ENCODE data around the gene NR2E1.

NR2E1 gene

DNA sequence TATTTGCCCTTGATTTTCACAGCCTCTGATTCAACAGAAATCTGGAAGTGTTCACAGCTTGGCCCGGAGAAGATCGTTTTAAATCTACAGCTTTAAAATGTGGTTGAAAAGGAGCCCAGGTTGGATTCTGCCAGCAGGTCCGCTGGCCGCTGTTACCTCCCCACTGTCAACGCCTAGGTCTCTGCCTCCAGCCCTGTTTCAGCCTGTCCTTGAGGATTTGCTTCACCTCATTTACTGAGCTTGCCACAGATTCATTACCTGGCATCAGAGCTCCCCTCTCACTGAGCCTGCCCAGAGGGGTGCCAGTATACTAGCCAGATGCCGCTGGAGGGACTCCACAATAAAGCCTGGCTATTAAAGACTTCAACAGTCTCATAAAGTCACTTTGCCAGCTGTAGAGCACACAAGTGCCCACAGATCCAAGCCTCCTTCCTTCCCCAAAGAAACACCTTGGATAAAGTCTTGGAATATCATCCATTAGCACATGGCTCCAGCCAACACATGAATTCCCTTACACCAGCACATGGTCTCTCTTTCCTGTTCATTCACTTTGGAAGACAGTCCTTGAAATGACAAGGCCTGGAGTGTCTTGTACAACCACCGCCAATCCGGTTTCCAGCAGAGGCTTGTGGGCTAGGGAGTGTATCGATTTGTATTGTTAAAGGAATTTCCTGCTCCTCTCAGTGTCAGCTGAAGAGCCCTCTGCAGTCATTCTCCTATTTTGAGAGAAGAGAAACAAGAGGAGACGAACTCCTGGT, 9.5 kb upstream of the NR2E1 start:
- DNase-seq (ENCODE audit: low read depth in 2 of 2), result no peak

DNA sequence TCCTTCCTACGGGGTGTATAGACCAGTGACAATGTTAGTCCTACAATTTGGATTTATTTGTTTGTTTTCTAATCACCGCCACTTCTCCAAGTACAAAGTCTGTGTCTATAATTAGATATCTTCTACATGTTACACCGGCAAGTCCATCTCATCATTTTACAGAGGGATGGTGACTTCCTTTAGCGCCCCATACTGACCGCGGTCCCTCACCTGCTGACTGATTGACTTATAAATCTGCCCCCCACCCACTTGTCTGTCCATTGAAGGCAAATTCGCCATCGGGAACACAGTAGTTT, 8.9 kb upstream of the NR2E1 start:
- DNase-seq (ENCODE audit: low read depth in 2 of 2), result no peak

DNA sequence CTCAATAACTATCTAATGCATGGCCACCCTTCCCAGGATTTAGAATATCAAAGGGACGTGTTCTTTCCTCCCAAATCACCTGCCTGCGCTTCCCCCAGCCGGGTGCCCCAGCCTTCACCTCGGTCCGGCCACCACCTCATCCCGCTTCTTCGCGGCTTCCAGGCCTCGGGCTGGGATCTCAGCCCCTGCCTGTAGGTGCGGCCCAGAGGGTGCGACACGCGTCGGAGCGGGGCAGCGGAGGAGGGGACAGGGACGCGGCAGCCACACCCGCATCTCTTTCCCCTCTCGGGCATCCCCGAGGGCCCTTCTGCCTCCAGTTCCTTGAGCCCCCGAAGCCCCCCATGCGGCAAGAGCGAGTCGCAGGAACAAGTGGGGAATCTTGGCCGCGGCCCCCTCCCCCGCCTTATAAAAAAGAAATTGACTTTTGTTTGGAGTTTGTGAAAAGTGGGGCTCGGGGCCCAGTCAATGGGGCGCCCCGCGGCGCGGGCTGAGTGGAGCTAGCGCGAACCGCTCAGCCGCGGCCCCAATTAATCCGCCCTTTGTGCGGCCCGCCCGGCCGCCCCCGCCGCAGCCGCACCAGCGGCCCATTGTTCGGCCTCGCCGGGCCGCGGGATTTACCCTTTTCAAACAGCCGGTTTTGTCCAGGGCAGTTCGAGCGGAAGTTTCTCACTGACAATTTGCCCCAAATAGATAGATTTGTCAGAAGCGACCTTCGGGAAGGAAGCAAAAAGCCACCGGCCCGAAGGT, 8.4 kb upstream of the NR2E1 start:
- no peak for DNase-seq (ENCODE audit: low read depth in 2 of 2)

DNA sequence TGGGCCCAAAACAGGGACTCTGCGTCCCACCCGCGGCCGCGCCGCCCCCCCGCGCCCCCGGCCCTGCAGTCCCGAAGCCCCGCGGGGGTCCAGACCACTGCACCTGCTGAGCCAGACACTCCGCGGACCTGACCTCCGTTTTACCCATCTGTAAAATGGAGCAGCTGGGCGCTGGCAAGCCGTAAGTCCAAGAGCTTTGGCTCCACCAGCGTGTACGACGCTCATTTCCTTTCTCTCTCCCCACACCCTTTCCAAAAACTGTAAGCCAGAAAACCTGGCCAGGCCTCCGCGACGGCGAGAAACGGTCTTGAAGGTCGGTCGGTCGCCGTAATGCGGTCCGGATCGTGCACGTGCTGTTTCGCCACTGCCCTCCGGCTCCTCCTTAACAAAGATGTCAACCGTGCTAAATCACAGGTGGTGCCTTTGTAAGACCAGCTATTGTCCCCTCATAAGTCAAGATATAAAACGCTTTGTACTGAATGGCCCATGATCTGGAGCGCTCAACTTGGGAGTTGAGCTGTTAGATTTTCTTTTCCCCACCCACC, 7.8 kb upstream of the NR2E1 start:
- no peak for DNase-seq (ENCODE audit: low read depth in 2 of 2)

DNA sequence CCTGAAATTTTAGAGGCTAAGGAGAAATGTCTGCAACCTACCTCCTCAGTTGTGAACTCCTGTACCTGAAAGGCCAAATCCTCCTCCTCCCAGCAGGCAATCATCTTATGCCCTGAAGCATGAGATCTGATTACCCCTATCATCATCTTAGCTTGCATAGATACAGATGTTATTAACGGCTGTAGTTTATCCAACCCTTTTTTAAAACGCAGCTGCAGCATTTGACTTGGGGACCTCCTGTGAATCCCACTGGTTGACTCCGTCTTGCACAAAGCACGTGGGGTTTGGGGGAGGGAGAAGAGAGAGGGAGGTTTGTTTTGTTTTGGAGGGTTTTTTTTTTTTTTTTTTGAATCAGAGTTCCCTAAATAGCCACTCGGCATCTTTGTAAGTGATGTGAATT, 5.8 kb upstream of the NR2E1 start:
- no peak for DNase-seq (ENCODE audit: low read depth in 2 of 2)

DNA sequence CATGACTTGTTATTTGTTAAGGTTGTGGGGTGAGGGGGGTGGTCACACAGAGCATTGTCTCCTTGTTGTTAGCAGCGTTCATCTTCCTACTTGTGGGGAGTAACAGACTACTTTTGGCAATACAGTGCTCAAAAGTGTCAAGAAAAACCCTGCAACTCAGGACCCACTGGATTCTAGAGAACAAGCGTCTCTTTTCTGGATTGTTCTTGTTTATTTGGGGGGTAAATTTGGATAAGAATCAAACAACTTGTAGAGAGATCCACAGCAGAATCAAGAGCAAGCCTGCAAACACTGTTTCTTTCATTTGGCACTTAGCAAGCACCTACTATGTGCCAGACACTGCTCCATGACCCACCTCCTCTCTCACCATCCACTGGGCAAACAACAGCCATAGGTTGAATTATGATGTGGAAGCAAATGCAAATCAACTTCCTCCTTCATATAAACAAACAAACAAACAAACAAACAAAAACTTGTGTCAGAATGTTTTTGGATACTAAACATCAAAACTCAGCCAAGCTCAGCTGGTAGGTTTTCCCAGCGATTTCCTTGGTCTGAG, 4.0 kb upstream of the NR2E1 start:
- no peak for DNase-seq (ENCODE audit: low read depth in 2 of 2)

DNA sequence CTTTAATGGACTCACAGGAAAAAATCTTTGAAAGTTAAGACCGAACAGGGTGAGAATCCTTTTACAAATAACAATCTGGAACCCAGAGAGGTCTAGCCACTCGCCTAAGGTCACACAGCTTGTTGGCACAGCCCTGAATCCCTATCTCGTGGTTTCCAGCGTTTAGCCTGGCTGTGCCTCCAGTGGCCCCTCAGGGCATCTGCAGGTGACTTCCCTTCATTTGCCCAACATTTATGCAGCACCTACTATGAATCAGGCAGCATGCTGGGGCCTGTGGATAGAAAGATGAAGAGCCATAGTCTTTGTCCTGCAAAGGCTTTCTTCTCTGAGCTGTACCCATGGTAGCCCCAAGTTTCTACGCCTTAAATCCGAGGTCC, 2.6 kb upstream of the NR2E1 start:
- DNase-seq (ENCODE audit: low read depth in 2 of 2), result no peak

DNA sequence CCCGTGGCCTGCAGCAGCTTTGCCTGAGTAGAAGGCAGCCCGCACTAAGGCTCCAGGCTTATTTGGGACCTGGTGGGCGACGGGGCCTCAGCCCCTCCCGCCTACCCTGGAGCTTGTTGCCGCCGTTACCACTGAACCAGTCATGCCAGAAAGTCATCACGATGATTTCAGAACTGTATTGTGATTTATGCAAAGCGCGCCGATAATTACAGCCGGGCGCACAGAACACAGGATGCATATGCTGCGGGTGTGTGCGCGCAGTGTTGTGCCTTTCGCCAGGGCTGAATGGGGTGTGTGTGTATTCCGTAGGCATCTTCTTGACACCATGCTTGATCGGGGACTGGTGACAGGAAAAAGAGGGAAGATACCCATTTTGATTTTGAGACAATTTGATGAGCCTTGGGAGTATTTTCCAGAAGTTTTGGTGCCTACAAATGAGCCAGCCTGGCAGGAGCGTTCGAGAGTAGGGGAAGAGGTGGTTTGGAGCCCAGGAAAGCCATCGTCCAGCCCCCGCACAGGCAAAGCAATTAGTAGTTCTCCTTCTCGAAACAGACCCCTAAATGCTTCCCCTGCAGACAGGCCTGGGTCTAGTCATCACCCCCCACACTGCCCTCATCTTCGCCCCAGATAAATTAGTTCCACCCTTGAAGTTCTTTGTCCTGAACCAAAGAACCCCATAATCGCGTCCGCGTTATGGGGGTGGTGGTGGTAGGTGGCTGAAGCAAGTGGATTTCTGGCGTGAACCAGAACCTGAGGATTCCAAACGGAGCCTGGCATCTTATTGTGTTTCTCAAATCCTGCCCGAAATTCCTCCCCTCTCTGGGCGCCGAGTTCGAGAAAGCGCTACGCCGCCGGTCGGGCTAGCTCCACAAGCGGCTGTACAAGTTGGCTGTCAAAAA, 1.9 kb upstream of the NR2E1 start:
- DNase-seq (ENCODE audit: low read depth in 2 of 2), result no peak

DNA sequence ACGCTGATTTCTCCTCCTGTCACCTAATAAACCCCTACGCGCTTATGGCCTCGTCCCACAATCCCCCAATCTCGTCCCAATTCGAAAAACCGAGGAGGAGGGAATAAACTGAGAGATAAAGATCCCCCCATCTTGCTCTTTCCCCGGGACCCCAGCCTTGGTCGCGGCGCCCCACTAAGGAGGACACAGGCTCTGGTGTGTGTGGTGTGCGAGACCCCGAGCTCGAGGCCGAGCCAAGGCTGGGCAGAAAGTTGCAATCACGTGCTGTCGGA, 1.3 kb upstream of the NR2E1 start:
- no peak for DNase-seq (ENCODE audit: low read depth in 2 of 2)

DNA sequence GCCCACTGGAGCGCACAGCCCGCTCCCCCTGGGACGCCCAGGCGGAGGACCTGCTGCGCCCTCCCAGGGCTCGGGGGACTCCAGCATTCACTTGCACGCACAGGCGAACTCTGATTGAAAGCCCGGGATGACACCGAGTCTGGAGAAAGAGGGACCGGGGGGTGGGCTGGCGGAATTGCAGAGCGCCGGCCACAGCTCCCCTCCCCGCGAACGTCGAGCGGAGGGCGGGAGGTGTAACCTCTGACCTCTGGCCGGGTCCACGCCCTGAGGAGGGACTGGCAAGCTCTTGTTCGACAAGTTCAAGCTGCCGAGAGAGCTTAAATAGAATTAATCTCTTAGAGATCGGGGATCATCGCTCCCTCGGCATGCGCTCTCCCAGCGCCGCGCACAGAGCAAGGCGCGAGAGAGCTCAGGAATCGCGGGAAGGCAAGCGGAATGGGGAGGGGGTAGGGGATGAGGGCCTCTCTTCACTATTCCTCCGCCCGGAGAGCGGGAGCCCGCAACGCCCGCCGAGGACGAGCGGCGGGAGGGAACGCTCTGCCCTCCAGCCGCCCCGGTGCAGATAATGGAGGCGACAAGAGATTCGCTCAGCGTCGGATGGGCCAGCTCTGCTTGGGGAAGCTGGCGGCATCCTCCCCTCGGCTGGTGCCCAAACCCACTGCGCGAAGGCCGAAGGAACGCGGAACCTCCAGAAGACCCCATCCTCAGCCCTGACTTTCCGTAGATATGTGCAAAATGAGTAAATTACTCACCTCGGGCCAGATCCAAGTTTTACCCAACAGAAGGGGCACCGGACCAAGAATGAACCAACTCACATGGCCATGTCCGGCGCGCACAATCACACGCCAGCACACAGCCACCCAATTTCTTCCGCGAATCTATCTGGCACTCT, 761 bp upstream of the NR2E1 start:
- no peak for DNase-seq (ENCODE audit: low read depth in 2 of 2)

DNA sequence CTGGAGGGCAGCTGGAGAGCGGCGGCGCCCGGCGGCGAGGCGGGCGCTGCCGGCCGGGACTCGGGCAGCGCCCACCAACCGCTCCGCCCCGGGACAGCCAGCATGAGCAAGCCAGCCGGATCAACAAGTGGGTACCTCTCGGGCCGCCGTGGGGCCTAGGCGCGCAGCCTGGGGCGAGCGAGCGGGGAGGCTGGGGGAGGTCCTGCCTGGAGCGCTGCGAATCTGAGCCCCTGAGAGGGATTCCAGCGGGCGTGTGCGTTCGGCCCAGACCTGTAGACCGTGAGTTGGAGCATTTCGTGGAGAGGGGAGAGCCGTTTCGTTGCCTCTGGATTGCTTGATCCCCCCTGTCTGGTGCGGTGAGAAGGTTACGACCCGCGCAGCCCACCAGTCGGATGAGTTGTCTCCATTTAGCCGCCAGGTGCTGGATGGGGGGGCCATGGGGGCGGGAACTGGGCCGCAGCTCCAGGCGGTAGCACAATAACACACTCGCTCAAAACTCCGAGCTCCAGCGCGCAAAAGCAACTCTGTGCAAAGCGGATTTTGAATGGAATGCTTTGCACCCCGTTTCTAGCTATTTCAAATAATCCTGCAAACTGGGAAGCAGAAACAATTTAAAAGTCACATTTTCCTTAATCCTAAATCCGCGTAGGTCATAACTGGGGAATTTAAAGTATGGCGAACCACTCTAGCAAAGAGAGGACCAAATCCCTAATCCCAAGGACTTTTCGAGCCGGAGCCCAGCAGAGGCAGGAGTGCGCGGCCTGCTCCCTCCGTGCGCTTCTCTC, 1.0 kb downstream of the NR2E1 start:
- no peak for DNase-seq (ENCODE audit: low read depth in 2 of 2)

DNA sequence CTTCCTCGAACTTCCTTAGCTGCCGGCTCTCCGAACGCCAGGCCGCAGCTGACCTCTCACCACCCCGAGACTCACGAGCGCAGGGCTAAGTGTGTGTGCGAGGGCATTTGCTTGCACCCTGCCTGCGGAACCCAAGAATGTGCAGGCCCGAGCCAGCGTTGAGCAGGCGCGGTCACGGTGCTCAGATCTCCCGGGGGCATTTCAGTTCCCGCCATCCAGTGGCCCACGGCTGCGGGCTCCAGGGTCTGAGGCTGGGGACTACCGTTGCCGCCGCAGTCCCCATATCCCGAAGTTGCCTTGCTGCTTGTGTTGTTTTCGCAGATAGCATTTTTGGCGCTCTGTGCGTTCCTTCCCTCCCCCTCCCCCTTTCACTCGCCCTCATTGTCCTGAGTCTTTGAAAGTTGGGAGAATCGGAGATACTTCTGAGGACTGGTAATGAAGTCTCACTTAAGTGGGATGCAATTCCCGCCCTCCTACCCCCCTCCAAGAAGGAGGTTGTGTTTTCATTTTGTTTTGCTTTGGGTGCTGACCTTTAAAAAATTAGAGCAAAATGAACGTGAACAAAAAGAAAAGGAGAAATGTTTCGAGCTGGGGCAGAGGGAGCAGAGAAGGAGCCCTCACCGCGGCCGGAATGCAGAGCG, 1.7 kb downstream of the NR2E1 start:
- DNase-seq (ENCODE audit: low read depth in 2 of 2), result no peak

DNA sequence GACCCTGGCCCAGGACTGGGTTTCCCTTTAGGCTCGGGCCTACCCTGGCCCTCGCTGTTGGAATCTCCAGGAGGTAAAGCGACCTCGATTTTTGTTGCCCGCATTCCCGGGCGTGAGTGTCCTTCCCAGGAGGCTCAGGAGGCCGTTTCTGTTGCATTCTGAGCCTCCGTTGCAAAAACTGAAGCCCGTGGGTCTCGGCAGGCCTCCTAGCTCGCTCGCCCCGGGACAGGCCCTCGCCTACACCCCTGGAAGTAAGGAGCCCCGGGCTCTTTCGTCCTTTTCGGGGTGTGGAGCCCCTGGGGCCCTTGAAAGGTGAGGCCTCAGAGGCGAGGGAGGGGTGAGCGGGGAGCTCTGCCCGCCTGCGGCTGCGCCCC, 2.3 kb downstream of the NR2E1 start:
- DNase-seq (ENCODE audit: low read depth in 2 of 2), result no peak

DNA sequence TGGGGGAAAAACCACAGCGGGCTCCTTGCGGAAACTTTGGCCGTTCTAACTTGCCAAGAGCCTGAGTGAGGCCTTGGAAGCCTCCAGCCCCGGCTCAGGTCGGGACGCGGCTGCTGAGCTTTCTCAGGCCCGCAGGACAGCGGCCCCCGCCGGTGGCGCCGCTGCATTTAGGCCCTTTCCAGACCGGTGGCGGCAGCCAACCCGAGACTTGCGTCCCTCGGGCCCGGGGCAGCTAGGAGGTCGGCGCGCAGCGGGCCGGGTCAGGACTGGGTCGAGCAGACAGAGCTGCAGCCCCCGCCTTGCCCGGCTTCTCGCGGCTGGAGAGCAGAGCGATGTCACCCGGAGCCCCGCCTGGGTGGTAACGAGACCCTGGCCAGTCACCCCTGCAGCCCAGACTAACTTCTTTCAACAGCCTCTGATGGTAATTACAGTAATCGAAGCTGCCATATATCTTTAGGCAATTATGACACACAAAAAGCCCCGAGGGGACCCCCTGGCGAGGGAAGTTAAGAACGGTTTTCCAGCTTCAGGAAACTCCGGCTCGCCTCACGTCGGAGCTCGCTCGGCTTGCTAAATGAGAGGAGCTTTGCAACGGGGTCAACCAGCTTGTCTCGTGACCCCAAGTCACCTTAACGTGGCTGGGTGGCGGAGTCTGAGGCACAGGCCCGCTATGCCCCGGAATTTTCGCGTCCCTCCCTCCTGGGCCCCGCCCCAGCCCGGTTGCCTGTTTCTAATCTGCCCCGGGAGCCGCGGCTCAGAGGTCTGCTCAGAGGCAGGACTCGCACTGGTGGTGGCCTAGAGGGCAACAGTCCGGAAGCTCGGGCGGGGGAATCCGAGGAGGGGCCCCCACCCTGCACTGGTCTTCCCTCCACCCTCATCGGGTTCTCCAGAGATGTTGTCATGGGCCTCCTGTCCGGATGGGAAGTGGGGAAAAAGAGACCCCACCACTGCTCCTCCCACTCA, 3.0 kb downstream of the NR2E1 start:
- DNase-seq (ENCODE audit: low read depth in 2 of 2), result no peak

DNA sequence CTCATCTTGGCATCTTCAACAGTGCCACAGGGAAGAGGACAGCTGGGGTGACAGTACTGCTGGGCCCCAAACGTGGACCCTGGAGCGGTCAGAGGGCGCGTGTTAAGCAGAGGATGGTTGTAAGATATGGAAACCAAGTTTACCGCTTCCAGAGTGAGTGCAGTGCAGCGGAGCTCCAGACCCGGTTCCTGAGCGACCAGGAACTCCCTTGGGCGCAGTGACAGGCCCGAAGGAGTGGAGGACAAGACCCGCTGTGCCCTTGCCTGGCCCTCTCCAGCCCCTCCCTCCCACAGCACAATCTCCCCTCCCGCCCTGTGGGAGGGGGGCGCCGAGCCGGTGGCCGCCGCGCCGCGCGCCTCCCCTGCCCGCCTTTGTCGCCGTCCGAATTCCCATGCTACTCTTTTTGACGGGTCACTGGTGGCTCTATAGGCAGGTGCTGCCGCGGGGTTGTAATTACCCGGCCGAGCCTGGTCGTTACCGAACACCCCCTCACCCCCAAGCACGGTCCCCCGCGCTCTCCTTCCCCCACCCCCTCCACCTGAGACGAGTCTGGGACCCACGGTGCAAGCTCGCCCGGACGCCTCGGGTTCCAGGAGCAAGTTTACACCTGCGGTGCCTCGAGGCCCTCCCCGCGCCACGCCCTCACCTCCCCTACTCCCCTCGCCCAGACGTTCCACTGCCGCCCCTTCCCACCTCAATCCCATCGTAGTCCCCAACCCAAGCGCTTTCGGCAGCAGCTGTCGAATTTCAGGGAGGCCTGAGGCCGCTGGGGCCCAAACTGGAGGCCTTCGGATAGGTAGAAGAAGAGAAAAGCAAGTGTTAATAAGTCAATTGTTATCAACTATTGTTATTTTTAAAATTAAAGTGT, 3.9 kb downstream of the NR2E1 start:
- DNase-seq (ENCODE audit: low read depth in 2 of 2), result no peak

DNA sequence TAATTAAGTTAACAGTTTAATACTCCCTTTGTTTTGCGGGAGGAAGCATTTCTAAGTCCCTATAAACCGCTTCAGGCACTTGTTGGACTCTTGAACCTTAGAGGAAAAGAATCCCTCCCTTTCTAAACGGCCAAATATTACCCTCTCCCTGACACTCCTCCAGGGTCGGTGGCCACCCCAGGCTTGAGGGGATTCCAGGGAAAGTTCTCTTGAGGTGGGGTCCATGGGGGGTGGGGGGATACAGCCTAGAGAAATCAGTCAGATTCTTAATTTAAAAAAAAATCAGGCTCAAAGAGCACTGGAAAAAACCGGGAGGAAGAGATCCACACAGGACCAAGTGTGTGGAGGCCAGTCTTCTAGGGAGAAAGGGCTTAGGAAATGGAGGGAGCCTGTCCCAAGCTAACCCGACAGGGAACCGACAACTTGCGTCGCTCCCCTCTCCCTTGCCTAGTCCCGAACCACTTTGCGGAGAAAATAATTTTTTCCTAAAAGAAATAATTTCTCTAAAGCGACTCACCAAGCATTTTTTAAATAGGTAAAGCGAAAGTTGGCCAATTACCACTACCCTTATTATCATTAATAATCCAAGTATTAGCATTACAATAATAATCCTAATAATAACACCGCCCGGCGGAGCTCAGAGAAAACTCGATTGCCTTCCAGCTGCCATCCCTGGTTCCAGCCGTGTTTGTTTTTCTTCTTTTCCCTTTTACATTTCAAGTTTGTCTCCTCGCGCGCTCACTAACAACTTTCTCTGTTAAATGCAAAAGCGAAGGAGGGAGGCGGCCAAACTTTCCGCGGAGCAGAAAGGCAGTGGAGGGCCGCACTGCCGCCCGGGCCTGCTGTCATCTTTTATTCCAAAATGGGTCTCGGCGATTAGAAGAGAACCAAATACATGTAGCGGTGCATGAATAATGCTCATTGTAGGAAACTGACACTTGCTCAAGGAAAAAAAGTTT, 4.8 kb downstream of the NR2E1 start:
- no peak for DNase-seq (ENCODE audit: low read depth in 2 of 2)

Data from fibroblast of skin of left biceps (primary cell).